ENCODE results near the gene OR1L6. TPM values are rescaled to one million over a fixed set of nuclear protein-coding genes. Genes with fewer than 3 reads are reported as not detected.

OR1L6 gene
- total and polyA plus RNA-seq, 2 of the 8 experiments (the other 6 are each of a cell fraction or from before 2014, with no cell fraction given) = not detected

DNA sequence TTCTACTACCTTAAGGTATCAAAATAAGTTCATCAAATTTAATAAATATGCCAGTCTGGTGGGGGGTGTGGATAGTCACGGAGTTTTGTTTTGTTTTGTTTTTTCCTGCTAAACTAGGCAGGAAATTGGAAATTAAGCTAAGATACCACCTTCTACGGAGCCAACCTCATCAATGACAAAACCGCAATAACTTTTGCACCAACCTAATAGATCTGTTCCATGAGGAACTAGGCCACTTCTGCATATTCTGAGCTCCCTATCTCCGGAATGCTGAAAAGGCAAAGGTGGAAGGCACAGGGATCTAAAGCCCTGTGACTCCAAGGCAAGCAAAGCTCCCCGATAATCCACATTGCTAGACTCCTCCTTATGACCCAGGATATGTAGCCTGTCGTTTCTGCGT, 24.1 kb upstream of the OR1L6 start:
- no peaks in the 10 kb centered on the region for H3K79me2 ChIP-seq (ENCODE audit: control insufficient read depth in 1 of 2, insufficient read depth in 2 of 2, low read length in 2 of 2)
- no peaks in the 10 kb centered on the region for H3K4me1 ChIP-seq (replicated peaks in 1 of 4; ENCODE audit: control insufficient read depth in 3 of 4, insufficient read depth in 4 of 4, low read length in 3 of 4)
- no peak overlapping the region for H3K4me3 ChIP-seq (ENCODE audit: extremely low read depth in 1 of 4, insufficient read depth in 2 of 4, low read depth in 3 of 4, low read length in 4 of 4)
- no peak overlapping the region for H4K91ac ChIP-seq (replicated peaks; ENCODE audit: insufficient read length, low read length)
- no peak for TF ChIP-seq RBBP5 (IDR thresholded peaks at IDR 0.05; ENCODE audit: borderline replicate concordance, low read depth, low read length)
- no peak for TF ChIP-seq SP2 (IDR thresholded peaks at IDR 0.05; ENCODE audit: low read length)
- no peak overlapping the region for H2BK5ac ChIP-seq (ENCODE audit: low read depth, low read length)
- no peak overlapping the region for H2BK12ac ChIP-seq (ENCODE audit: low read depth, low read length)
- 79% methylated on average over 7 of the region's 7 CpGs; no CpG with 5 or more reads in 1 of the 2 experiments for WGBS, 2 experiments (ENCODE audit: extremely low coverage in 1 of 2, insufficient coverage in 1 of 2, insufficient read length in 1 of 2, insufficient replicate concordance in 2 of 2, low coverage in 1 of 2, low lambda C conversion rate in 2 of 2, missing lambda C conversion rate in 1 of 2)
- no peaks in the 10 kb centered on the region for H3K23me2 ChIP-seq (ENCODE audit: low read depth, low read length)
- no peak overlapping the region for H3K27ac ChIP-seq (ENCODE audit: low read depth, low read length)
- no peaks in the 10 kb centered on the region for H4K20me1 ChIP-seq (replicated peaks in 1 of 2; ENCODE audit: control insufficient read depth in 1 of 2, insufficient read depth in 2 of 2, low read length in 2 of 2)
- H3K9me3 ChIP-seq (ENCODE audit: insufficient read depth in 2 of 2, low read depth in 1 of 2, low read length in 1 of 2) = peaks cover 37 to 40% of the 10 kb centered on the region in 2 experiments
- DNase-seq (ENCODE audit: low read depth in 1 of 2, low spot score in 2 of 2) (no peak), FAIRE-seq (no peak)
- no peak overlapping the region for H2AK5ac ChIP-seq (ENCODE audit: low read depth, low read length)
- POLR2A ChIA-PET (ENCODE audit: partially characterized antibody) = no interaction called here
- H3K4me2 ChIP-seq (ENCODE audit: insufficient read depth in 1 of 2, low read depth in 2 of 2, low read length in 2 of 2) = no peak overlapping the region
- no peak overlapping the region for H3K56ac ChIP-seq (replicated peaks; ENCODE audit: insufficient read length, low read depth, low read length)
- no peak overlapping the region for H2BK120ac ChIP-seq (replicated peaks; ENCODE audit: low read depth, low read length)
- CTCF ChIA-PET (ENCODE audit: partially characterized antibody) = interaction anchor here (0.9 to 1.5 kb wide), 2 partner anchors 14 to 41 kb away, joined by 3 read pairs; no protein-coding TSS in a partner anchor
- H2AFZ ChIP-seq (ENCODE audit: low read length) = no peak overlapping the region
- H3K9ac ChIP-seq (replicated peaks in 1 of 4; ENCODE audit: extremely low read depth in 1 of 4, low read depth in 3 of 4, low read length in 3 of 4) = no peak overlapping the region
- H3K14ac ChIP-seq (ENCODE audit: insufficient read length) = no peak overlapping the region
- no peaks in the 10 kb centered on the region for H3K79me1 ChIP-seq (ENCODE audit: low read depth, low read length)
- H4K5ac ChIP-seq (ENCODE audit: insufficient read length, low read depth, low read length) = no peak overlapping the region
- H2BK20ac ChIP-seq (ENCODE audit: low read length) = no peak overlapping the region
- H3K27me3 ChIP-seq (replicated peaks in 1 of 4; ENCODE audit: control insufficient read depth in 3 of 4, extremely low read depth in 1 of 4, insufficient read depth in 3 of 4, low read length in 3 of 4) = no peaks in the 10 kb centered on the region
- H3K36me3 ChIP-seq (ENCODE audit: control insufficient read depth in 2 of 4, insufficient read depth in 4 of 4, low read length in 3 of 4) = no peaks in the 10 kb centered on the region
- no peak overlapping the region for H3K23ac ChIP-seq (ENCODE audit: insufficient read length)
- no peak overlapping the region for H2BK15ac ChIP-seq (ENCODE audit: low read length)
- H4K8ac ChIP-seq (ENCODE audit: extremely low read depth, insufficient read depth, low read length) = no peak overlapping the region
- H3K18ac ChIP-seq (ENCODE audit: extremely low read depth, low read length) = no peak overlapping the region
- no peak overlapping the region for H3K4ac ChIP-seq (replicated peaks; ENCODE audit: insufficient read length, low read depth, low read length)

Measured in H1 (cell line).